Activated CD4-positive, CD25-positive, alpha-beta regulatory T cell treated with anti-CD3 and anti-CD28 coated beads, Interleukin-2, amount 50 U/mL, for 24 hours (primary cell): ENCODE measurements around the gene CD101.
A peak's percentile ranks its signal among the peaks of the same experiment; 100 is the strongest.
"Not testable (repeated sequence)": the region's sequence is repeated elsewhere in the genome, so short reads cannot be mapped to it uniquely, and the experiment has no call there.

Experiments used
- ATAC-seq, 2 donors: fragments of 150-1000 bp; cut with Tn5 transposase; one replicate each; pipeline ENCODE4 v1.10.0; 2021; ENCODE audit warnings: mild to moderate bottlenecking in 1 of 2, moderate library complexity in 1 of 2

Gene CD101

GRCh38 chr1:117001254-117001927 is at the start of gene CD101:
Gene CD101, plus strand, starts transcription at chr1:117001760. Its CDS starts 58 bp downstream, at chr1:117001818.
- peak; percentile 89 to 94 for ATAC-seq

DNA sequence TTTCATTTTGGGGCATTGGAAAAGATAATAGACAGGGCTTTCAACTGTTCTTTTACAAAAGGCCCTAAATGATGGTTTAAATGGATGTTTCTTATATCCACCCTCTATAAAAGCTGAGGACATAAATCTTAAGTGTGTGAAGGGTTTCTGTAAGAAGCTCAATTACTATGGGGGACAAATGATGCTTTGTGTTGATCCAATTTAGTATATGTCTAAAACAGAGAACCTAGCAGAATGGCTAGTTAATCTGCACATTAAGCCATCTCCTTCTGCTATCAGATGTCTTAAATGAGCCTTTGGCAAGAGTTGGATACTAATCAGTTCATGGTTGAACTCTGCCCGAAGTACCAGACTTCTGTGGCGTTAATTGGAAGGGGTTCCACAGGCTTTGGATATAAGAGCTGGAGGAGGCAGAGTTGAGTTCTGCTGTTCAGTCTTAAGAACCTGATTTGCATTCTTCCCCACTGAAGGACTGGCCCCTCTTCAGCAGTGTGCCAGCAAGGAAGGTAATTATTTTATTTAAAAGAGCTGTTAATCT is 48.8 kb upstream of the CD101 start:
- no peak for ATAC-seq

DNA sequence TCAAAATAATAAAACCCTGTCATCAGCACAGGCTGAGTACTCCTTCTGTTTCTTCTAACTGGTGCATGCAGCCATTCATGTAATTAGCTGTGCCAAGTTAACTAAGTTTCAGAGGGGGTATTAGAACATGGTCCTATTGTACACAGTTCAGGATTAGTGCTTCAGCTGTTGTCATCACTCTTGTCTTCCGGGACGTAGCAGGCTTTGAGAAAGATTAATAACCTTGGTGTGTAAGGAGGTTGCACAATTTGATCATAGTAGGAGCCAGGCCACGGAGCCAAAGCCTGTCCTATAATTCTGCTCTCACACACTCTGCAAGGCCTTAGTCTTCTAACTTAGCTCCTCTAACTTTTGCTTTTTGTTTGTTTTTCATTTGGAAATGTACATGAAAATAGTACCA is 47.1 kb upstream of the CD101 start:
- ATAC-seq, result no peak

- no peak for ATAC-seq
Measured at GRCh38 chr1:116956378-116956777, 45.2 kb upstream of the CD101 start.

GRCh38 chr1:116957646-116958045 is 43.9 kb upstream of the CD101 start:
- no peak for ATAC-seq

DNA sequence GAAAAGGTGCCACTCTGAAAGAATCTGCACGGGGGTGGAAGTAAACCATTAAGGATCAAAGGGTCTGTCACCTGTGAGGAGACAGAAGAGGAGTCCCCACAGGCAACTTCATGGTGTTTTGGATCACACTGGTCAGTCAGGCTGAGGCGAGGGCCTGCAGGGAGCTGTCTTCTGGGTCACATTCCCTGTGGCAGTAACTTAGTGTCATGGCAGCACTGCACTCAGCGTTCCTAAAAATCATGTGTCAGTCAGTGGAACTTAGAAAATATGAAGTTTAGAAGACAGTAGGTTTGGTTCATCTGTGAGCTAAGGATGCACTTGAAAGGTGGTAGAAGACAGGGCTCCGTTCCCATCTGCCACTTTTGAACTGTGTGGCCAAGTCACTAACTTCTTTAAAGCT is 43.5 kb upstream of the CD101 start:
- ATAC-seq, result no peak

DNA sequence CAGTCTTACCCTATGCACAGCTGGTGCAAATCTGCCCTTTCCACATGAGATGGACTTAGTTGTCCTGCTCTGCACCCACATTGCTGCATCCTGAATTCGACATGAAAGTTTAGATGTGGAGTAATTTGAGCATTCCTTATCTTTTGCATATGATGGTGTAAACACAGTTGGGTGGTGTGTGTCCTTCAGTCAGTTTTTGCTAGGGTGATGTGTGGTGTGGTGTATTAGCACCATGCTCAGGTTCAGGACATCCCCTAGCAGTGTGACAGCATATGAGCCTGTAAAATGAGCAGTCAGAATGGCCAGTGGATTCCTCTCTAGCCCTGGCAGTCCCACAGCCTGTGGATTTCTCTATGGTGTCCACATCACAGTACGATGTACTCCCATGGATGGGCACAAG is 42.6 kb upstream of the CD101 start:
- ATAC-seq, result no peak

DNA sequence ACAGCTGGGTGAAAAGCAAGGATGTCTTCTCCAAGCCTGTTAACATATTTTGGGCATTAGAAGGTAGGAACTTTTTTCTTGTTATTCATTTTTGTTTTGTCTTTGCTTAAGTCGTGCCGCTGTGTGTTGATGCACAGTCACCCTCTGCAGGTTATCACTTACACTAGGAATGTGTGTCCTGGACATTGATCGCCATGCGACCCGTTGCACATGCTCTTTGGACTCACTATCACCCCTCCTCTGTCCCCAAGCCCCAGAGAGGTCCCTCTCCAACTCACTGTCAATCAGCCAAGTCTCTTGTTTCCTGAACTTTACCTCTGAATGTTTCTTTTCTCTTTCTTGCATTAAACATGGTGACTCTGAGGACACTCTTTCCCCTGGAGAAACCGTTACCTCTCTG is 40.0 kb upstream of the CD101 start:
- no peak for ATAC-seq

DNA sequence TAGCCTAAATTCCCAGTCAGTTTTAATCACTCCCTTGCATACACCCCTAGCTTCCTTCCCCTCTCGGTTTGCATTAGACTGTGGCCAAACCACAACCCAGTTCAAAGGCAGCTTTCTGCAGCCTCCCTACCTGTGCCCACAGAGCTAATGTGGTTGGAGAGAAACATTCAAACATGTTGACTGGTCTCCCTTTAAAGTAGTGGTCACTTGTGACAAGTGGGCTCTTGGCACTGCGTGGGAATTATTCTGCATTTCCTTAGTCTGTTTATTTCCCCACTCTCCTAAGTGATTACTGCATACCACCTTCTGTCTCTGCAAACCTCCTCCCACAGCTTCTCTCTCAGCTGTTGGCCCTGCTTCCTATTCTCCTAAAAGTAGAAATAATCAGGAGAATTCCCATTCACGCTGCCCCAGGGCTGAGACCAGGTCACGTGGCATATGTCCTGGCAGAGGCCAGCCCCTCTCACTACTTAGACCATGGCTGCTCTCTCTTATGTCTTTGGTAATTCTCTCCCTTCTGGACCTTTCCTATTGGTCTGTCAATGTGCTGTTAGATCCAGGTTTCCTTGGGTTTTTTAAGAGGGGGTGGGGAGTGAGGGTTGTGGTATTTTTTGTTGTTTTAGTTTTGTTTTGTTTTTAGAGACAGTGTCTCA is 38.4 kb upstream of the CD101 start:
- ATAC-seq, result peak in 1 of 2 donors; percentile 48

DNA sequence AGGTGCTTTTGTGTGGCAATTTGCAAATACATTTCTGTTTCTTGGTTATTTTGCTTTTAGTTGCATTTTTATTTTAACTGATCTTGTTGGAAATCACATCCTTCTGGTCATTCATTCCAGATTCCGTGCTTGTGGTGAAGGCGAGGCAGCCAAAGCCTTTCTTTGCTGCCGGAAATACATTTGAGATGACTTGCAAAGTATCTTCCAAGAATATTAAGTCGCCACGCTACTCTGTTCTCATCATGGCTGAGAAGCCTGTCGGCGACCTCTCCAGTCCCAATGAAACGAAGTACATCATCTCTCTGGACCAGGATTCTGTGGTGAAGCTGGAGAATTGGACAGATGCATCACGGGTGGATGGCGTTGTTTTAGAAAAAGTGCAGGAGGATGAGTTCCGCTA is 34.8 kb upstream of the CD101 start:
- no peak for ATAC-seq

- ATAC-seq, result no peak
Measured at GRCh38 chr1:116968724-116969123, 32.8 kb upstream of the CD101 start.

DNA sequence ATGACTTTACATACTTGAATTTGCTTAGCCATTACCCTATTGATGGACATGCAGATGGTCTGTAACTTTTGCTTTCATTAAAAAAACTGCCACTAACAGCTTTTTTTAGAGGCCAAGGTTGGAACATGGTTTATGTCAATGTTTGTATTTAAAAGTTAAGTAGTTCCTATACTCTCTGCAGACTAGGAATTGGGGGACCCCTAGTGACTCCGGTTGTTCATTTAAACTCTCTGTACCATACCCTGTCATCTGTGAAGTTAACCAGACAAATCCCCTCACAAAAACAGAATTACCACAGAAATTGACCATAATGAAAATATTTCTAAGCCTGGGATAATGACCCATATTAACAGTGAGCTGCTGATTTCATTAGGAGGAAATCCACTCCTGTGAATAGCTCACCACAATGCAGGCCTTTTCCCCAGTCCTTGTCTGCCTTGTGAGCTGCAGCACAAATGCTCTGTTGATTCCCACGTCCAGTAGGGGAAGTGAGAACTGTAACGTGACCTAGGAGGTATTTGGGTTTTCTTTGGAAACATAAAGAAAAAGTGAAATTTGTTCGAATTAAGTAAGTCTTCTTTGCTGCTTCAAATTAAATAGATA is 30.2 kb upstream of the CD101 start:
- no peak for ATAC-seq

DNA sequence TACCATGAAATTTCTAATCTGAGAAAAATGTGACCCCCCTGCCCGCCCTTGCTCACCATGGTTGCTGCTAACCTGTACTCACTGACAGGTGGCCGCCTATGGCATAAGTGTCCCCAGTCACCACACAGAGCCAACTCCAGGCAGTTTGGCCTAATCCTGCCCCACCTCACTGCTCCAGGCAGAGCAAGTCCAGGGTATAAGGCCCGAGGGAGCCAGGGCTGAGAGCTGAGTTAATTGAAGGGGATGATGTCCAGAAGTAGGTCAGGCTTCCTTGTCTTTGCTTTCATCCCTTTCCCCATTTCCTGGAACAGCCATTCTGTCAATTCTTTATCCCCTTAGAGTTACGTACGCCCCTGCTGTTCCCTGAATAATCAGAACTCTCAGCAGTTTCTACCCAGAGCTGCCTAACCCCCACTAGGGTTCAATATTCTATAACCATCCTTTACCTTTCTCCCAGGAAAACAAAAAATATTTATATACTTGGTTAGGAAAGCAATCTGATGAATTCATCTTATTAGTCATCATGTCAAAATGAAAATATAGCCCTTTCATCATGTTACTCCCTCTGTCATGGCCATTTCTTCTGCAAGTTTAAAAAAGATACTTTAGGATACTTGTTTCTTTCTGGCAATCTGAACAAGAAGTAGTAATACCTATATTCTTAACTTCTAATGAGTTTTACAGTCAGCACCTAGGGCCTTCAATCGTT is 29.4 kb upstream of the CD101 start:
- ATAC-seq, result no peak

DNA sequence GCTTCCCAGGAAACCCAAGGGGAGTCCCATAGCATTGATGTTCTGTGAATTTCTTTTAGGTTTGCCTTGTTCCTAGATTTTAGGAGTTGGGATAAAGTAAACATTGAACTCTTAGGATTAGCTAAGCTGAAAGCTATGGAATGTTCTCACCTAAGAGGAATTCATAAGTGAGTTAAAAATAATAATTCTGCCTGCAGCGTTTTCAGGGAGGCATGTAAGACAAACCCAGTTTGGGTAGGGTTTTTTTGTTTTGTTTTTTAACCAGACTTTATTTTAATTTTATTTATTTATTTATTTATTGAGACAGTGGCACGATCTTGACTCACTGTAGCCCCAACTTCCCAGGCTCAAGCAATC is 28.9 kb upstream of the CD101 start:
- ATAC-seq, result no peak

DNA sequence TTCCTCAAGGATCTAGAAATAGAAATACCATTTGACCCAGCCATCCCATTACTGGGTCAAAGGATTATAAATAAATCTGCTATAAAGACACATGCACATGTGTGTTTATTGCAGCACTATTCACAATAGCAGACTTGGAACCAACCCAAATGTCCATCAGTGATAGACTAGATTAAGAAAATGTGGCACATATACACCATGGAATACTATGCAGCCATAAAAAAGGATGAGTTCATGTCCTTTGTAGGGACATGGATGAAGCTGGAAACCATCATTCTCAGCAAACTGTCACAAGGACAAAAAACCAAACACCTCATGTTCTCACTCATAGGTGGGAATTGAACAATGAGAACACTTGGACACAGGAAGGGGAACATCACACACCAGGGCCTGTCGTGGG is 21.3 kb upstream of the CD101 start:
- ATAC-seq, result not testable (repeated sequence)

GRCh38 chr1:116981521-116982037 is 20.0 kb upstream of the CD101 start:
- ATAC-seq, result no peak

- ATAC-seq, result no peak
Measured at GRCh38 chr1:116982319-116983004, 19.1 kb upstream of the CD101 start.

- ATAC-seq, result no peak
Measured at GRCh38 chr1:116983112-116983511, 18.4 kb upstream of the CD101 start.

- no peak for ATAC-seq
Measured at GRCh38 chr1:116983678-116984077, 17.9 kb upstream of the CD101 start.

DNA sequence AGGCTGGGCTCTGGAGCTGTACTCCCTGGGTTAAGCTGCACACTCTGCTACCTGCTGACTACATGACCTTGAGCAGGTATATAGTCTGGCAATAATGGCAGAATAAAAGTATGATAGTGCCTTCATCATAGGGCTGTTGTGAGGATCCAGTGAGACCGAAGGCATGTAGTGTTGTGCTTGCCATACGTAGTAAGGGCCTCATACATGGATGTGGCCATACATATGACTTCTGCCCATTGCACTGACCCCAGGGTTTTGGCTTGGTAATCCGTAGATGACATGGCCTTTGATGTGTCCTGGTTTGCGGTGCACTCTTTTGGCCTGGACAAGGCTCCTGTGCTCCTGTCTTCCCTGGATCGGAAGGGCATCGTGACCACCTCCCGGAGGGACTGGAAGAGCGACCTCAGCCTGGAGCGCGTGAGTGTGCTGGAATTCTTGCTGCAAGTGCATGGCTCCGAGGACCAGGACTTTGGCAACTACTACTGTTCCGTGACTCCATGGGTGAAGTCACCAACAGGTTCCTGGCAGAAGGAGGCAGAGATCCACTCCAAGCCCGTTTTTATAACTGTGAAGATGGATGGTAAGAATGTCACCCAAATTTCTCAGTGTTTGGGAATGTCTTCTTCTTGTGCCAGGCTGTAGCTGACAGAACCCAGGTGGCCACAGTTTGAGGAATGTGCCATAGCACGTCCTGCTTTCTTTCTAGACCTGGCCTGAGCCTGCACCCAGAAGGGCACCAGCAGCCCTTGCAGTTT is 17.0 kb upstream of the CD101 start:
- ATAC-seq, result no peak

DNA sequence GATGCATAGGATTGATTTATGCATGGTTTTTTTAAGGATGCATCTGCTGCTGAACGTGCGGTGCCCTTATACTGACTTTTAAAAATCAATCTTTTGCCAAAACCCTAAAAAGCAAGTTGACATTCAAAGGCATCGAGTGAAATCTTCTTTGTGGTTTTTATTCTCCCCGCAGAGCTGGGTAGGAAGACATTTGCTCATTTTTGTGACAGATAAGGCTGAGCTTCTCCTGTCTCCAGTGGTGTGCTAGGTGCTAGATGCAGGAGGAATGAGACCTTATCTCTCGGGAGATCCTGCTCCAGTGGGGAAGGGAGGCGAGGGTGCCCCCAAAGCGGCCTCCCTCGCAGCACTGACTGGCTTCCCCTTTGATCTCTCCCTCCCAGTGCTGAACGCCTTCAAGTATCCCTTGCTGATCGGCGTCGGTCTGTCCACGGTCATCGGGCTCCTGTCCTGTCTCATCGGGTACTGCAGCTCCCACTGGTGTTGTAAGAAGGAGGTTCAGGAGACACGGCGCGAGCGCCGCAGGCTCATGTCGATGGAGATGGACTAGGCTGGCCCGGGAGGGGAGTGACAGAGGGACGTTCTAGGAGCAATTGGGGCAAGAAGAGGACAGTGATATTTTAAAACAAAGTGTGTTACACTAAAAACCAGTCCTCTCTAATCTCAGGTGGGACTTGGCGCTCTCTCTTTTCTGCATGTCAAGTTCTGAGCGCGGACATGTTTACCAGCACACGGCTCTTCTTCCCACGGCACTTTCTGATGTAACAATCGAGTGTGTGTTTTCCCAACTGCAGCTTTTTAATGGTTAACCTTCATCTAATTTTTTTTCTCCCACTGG is 14.9 kb upstream of the CD101 start:
- peak; percentile 40 to 49 for ATAC-seq
